DMS79 treated with DMSO at 0.1 percent for 48 hours (cell line): Measurements from ENCODE around the gene FMO1.
"Not testable (repeated sequence)": the region's sequence is repeated elsewhere in the genome, so short reads cannot be mapped to it uniquely, and the experiment has no call there.

Experiments
- DNase-seq: peaks from one replicate; lab custom pipeline; 2025; lab: John Stamatoyannopoulos, UW

The FMO1 gene, protein sequence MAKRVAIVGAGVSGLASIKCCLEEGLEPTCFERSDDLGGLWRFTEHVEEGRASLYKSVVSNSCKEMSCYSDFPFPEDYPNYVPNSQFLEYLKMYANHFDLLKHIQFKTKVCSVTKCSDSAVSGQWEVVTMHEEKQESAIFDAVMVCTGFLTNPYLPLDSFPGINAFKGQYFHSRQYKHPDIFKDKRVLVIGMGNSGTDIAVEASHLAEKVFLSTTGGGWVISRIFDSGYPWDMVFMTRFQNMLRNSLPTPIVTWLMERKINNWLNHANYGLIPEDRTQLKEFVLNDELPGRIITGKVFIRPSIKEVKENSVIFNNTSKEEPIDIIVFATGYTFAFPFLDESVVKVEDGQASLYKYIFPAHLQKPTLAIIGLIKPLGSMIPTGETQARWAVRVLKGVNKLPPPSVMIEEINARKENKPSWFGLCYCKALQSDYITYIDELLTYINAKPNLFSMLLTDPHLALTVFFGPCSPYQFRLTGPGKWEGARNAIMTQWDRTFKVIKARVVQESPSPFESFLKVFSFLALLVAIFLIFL

DNA sequence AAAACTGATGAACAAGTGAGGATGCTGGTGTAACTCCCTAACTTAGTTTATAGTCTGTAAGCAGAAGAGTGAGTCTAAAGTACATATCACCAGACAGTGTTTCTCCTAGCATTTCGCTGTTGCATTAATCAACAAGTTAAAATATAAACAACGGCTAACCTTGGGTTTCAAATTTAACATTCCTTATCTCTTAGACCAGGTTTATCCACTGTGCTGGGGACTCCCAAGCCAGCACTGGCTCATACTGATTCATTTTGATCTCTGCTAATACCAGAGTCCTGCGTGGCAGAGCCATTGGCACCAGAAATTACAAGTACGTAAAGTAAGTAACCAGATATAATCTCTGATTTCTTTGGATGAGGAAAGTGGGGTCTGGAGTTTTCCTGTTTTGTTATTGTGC lies at the start of gene FMO1:
Gene FMO1, plus strand, starts transcription at position 193 of the 400 bp plus-strand sequence. CDS start 9,594 bp downstream, outside the sequence.
- DNase-seq: no peak

DNA sequence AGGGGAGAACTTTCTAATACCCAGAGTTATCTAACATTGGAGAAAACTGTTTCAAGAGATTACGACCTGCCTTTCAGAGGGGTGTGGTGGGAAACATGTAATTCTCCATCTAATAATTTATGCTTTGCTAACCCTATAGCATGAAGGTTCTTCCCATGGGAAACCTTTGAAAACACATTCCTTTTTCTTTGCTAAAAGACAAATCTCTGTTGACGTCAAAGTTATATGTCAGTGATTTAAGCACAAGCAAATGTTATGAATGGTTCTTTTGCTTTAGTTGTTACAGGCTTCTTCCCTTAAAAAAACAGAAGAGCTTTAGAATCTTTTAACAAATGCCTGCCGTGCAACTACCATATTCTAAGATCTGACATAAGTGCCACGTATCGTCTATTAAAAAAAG lies 44.0 kb upstream of the FMO1 start:
- no peak for DNase-seq

DNA sequence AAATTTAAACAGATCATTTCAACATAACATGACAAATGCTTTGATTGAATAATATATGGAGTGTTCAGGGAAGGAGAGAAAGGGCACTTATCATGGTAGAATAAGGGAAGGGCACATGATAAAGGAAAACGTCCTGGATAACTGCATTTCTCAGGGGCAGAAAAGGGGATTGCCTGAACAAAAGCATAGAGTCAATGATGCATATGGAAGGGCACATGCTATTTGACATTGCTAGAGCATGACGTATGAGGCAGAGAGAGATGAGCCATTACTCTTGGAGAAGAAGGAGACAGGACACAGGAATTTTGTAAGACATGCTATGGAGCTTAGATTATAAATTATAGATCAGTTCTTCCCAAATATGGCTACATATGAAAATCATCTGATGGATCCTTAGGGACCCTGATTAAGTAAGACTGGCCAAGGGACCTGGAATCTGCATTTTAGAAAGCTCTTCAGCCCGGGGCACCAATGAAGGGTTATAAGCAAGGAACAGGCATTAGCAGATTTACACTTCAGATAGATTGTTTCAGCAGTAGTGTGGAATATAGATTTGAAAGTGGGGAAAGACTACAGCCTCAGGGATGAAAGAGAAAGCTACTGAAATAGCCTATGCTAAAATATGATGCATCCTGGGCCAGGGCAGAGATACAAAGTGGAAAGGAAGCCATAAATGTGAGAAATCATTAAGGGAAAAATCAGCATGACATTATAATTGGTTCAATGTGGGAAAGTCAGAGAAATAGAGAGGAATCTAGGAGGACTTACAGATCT lies 41.9 kb upstream of the FMO1 start:
- DNase-seq: no peak

DNA sequence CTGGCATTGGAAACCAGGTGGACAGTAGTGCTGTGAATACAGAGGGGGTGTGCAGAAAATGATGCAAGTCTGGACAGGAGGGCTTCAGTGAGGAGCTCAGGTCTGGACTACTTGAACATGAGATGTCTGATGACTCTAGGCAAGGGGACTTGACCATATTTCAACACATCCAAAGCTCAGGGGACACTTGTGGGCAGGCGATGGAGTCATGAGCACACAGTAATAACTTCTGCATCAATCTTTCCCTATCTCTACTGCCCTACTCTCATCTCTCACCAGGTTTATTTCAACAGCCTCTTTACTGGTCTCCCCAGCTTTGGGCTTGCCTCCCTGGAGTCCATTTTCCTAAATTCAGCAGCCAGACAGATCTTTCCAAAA lies 41.3 kb upstream of the FMO1 start:
- DNase-seq: no peak

DNA sequence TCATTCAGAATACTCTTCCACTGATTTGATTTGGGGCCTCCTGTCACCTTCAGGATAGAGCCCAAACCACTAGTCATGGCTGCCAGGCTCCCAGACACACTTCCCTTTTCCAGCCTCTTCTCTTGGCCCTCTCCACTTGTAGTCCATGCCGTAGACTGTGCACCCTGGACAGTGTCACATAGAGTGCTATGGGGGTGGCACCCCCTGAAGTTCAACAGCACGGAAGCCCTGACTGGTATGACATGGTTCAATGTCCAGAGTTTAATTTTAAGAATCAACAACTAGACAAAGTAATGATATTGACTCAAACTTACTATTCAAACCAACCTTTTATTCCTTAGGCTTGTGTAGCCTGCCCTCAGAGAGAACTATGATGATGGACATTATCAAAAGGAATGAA lies 40.9 kb upstream of the FMO1 start:
- no peak for DNase-seq

- no peak for DNase-seq
These were observed 37.9 kb upstream of the FMO1 start for GRCh38 chr1:171210355-171210754.

DNA sequence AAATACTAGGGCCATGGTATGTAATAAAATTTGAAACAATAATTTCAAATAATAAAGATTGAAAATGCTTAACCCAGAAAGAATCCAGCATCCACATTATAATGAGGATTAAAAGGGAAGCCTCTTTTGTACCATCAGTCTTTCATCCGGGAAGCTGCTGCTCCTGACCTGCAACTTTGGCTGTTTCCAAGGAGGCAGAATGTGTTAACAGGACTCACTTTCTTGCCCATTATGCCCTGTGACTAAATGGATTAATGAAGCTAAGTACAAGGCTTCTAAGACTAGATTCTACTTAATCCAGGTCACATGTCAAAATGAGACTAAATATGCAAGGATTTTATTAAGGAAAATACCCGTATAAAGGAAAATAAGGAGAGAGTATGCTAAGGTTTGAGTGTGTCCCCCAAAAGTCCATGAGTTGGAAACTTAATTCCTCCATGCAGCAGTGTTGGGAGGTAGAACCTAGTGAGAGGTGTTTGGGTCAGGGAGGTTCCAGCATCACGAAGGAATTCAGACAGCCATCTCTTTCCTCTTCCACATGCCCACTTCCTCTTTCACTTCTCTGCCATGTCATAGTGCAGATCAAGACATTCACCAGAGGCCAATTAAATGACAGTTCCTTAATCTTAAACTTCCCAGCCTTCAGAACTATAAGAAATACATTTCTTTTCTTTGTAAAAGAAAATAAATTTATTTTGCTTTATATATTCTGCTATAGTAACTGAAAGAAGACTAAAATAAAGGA lies 35.5 kb upstream of the FMO1 start:
- DNase-seq: no peak

GRCh38 chr1:171213559-171214454 lies 34.5 kb upstream of the FMO1 start:
- DNase-seq: no peak

GRCh38 chr1:171217658-171218443 lies 30.4 kb upstream of the FMO1 start:
- DNase-seq: no peak

DNA sequence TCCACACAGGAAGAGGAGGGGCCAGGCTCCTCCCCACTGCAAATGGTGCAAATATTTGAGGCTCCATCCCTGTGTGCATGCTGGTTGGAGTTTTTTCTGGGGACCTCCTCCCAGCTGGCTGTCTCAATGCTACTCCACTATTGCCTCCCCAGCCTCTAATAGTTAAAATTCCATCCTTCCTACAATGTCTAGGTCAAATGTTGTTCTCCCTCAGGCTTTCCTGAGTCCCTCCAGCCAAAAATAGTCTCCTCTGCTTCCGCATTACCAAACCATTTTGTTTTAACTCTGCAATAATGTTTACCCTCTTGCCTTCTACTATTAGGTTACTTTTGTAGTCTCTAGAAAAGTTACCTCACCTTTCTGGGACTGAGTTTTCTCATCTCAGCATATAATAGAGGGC lies 29.6 kb upstream of the FMO1 start:
- no peak for DNase-seq

- DNase-seq: no peak
These were observed 28.8 kb upstream of the FMO1 start for GRCh38 chr1:171219346-171220080.

DNA sequence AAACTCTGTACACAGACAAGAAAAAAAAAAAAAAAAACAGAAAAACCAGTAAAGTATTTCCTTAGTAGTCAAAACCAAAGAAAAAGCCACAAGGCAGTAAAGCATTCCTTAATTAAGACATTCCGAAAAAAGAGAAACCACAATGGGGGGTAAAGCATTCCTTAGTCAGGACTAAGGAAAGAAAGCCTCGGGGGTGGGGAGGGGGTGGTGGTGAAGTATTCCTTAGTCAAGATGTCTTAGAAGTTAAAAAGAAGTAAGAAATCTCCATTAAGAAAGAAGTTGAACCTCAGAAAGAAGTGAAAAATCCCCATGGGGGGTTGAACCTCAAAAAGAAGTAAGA lies 28.2 kb upstream of the FMO1 start:
- DNase-seq: no peak

GRCh38 chr1:171220581-171221054 lies 27.7 kb upstream of the FMO1 start:
- DNase-seq: no peak

GRCh38 chr1:171221665-171222591 lies 26.4 kb upstream of the FMO1 start:
- DNase-seq: peak; percentile 14

GRCh38 chr1:171222936-171223335 lies 25.4 kb upstream of the FMO1 start:
- DNase-seq: no peak

DNA sequence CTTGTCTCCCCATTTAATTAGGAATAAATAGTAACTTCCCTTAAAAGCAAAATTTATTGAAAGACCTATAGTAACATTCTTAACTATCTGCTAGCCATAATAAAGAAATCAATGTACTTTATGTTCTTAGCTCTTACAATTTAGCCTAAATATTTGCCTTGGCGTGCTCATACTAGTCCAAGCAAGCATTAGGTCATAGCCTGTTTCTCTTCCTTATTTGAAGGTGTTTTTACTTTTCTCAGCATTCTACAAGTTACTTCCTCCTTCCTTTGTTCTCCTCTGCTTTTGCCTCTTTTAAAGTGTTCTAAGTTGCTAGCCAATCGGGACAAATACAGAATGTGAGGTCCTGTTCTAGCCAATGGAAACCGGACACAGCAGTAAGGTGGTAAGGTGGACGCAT lies 24.0 kb upstream of the FMO1 start:
- not testable (repeated sequence) for DNase-seq

- DNase-seq: peak; percentile 75
These were observed 21.4 kb upstream of the FMO1 start for GRCh38 chr1:171226747-171227370.

GRCh38 chr1:171231326-171231725 lies 17.0 kb upstream of the FMO1 start:
- DNase-seq: no peak
